RPMI8226 (cell line): ENCODE measurements around the gene RASGEF1C.
"Not testable (repeated sequence)": the region's sequence is repeated elsewhere in the genome, so short reads cannot be mapped to it uniquely, and the experiment has no call there.

ENCODE experiments used
- DNase-seq: peaks from one replicate; pipeline ENCODE4 v3.0.0-alpha.2; 2015

RASGEF1C gene

DNA sequence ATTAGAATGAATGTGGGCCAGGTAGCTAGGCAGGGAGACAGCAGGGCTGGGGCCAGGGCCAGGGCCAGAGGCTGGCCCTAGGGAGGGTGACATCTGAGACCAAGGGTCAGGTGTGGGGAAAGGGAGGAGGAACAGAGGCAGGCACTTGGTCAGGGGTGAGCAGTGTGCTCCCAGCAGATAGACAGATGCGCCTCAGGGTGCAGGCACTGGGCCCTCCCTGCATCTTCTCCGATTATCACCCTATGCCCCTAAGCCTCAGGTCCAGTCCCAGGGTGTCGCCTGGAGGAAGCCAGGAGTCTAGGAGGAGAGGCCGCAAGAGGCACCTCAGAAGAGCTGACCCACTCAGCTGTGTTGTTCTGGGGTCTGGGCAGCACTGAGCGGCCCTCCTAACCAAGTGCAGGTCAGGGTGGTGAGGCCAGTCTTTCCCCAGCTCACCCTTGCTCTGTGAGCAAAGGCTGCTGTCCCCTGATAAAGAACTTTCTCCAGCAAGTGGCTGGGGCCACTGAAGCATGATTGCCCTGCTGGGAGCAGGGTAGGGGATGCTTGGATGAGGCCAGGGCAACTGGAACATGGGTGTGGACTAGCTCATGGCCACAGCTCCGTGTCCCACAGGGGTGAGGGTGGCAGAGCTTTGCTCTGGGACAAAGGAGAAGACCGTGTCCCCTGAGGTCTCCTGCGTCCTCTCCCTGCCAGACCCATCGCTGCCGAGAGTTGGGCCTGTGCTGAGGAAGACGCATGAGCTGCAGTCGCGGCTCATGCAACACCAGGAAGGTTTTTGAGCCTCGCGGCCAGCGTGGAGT, 2.1 kb upstream of the RASGEF1C start:
- DNase-seq, result no peak

GRCh38 chr5:180210077-180210476, 1.1 kb upstream of the RASGEF1C start:
- DNase-seq, result not testable (repeated sequence)

GRCh38 chr5:180208435-180209081, 453 bp downstream of the RASGEF1C start:
- peak; percentile 35 for DNase-seq

DNA sequence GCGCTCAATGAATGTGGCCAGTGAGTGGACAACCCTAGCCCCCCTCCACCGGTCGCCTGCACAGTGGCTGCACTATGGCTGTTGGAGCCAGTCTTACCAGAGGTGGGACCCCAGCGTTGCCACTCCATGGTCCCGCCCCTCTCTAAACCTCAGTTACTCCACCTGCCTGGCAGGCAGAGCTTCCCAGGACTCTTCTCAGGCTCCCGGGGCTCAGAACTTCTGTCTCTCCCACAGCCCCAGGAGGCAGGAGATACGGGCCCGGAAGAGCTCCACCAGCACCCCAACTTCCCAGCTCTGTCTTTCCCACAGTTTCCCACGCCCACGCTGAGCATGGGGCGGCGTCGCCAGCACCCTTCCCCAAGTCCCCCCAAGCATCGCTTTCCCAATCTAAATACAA, 975 bp downstream of the RASGEF1C start:
- DNase-seq, result no peak

GRCh38 chr5:180207593-180207992, 1.4 kb downstream of the RASGEF1C start:
- no peak for DNase-seq

DNA sequence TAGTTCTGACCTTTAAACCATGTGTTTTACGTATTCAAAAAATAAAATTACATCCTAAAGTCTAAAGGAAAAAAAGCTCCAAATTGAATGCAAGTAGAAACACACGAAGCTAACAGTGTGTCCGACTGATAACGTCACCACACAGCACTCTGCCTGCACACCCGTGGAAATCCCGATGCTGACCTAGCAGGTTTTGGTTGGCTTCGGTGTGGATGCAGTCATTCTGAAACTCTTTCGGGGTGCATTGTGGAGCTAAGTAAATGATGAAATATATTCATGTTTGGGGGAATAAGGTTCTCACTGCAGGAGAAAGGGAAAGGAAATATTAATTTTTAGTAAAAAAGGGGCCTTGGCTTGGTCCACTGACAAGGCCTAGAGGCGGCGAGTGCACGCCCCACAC, 2.0 kb downstream of the RASGEF1C start:
- DNase-seq, result no peak

DNA sequence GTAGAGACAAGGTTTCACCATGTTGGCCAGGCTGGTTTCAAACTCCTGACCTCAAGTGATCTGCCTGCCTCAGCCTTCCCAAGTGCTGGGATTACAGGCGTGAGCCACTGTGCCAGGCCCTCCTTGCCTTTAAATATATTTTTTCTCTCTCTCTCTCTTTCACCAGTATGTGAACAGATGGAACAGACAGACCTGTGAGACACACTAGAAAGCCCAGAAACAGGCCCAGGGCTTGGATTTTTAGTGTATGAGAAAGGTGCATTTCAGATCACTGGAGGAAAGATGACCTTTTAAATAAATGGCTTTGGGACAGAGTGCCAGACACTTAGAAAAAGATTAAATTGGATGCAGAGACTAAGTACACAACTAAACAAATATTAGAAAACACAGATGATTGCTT, 3.1 kb downstream of the RASGEF1C start:
- DNase-seq, result no peak

DNA sequence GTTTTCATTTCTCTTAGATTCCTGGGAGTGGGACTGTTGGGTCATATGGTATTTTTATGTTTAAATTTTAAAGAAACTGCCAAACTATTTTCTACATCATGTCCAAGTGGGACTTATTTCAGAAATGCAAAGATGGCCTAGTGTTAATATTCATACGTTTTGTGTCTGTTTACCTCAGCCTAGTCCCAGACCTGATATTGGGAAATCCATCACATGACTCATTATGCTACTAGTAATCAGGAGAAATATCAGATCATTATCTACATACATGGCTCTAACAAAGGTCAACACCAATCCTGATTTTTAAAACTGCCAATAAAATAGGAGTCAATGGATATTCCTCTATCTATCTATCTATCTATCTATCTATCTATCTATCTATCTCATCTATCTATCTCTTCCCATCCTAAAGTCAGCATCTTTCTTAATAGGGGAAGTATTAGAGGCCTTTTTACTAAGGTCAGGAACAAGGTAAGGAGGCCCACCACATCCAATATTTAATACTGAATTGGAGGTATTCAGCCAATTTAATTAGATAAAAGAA, 4.7 kb downstream of the RASGEF1C start:
- no peak for DNase-seq

DNA sequence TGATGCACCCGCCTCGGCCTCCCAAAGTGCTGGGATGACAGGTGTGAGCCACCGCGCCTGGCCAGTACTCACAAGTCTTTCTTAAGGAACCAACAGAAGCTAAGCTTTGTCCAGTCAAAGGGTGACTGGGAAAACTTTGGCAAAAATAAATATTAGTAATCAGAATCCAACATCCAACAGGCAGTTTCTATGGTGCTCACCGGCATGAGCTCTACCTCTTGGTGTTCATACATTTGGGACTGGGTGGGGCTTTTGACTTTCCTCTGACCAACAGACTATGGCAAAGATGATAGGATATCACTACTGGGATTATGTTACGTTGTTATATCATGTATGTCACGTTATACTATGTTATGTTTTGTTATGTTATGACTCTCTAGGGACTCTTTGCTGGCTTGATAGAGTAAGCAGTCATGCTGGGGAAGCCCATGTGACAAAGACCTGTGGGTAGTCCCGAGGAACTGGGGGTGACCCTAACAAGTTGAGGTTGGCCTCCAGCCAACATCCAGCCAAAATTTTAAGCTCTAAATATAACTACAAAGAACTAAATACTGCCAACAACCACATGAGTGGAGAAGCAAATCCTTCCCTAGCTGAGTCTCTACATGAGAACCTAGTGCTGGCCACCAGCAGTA, 6.0 kb downstream of the RASGEF1C start:
- DNase-seq, result no peak

GRCh38 chr5:180201051-180201987, 7.7 kb downstream of the RASGEF1C start:
- no peak for DNase-seq

DNA sequence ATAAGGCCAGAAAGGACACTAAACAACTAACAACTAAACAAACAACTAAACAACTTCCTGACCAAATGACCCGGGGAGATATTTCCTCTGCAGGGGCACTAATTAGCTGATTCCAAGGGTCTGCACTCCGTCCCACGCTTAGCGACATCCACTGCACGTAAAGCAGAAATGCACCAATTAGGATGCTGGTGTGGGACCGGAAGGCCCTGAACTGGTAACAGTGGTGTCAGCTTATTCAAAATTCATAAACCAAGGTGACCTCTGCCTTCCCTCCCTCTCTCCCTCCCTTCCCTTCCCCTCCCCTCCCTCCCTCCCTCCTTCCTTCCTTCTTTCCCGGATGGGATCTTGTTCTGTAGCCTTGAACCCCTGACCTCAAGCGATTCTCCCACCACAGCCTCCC, 9.6 kb downstream of the RASGEF1C start:
- no peak for DNase-seq

DNA sequence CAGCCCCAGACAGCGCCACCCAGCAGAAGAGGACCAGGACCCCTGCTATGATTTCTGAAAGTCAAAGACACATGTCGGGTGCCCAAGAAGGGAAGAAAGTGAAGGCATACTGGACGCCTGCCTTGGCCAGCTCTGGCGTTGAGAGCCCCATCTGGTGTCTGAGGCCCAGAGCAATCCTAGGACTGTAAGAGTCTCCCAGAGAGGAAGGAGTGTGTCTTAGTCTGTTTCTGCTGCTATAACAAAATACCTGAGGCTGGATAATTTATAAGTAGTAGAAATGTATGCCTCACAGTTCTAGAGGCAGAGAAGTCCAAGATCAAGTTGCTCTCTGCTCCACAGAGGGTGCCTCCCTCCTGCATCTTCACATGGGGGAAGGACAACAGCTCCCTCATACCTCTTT, 10.8 kb downstream of the RASGEF1C start:
- no peak for DNase-seq

- no peak for DNase-seq
Observed at GRCh38 chr5:180197016-180197702, 11.9 kb downstream of the RASGEF1C start.

DNA sequence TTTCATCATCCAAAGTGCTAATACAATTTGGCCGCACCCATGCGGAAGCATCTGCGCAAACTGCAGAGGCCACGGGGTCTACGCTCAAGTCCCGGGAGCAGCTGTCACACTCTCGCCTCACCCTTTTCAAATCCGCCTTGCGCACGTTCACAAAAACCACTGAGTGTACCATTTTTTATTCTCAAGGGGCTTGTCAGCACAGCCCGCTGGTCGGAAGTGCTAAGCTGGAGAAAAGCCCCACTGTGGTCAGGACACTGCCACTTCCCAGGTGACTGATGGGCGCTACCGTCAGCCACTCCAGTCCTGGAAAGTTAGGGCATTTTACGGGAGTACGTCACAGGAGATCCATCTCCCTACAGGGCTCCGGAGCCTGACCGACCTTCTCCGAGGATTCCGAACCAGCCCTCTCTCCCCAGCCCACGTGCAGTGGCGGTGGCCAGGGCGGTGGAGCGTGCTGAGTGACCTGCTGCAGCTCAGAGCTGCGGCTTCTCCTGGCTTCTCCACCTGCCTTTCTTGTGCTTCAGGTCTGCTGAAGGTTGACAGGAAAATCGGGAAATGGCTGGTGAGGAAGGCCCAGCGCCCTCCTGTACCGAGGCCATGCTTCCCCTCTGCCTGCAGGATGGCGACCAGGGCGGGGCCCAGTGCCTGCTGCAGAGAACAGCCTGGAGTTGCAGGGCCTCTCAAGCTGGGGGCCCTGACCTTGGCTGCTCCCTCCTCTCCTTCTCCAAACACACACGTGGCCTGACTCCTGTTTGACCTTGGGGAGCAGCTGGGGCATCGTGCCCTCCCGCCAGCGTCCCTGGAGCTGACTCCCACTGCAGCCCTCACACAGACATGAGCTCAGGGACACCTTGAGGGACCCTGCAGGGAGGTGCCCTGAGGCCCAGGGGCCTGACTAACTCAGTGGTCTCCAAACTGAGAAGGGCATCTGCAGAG, 14.3 kb downstream of the RASGEF1C start:
- DNase-seq, result no peak

DNA sequence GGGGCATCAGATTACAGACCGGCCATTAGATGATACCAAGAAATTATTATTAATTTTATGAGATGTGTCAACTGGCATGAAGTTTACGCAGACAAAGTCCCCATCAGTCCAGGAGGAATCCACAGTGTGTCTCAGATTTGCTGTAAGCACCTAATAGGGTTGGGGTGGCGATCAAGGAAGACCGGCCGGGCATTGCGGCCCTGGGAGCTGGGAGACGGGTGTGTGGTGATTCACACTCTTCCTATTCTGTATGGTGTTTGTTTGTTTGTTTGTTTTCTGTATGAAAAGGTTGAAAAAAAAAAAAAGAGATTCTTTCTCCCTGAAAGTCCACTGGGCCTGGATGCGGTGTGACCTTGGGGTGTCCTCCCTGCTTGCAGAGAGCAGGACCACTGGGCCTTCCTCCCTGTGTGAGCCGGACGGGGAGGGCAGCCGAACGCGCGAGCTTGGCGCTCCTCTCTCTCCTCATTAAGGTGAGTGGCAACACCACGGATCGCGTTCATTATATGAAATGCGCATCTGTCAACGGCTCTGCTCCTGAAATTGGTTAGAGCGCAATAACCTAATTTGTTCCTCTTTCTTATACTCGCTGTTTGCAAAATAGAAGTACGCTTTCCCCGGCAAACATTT, 15.1 kb downstream of the RASGEF1C start:
- DNase-seq, result no peak

- DNase-seq, result no peak
Observed at GRCh38 chr5:180191716-180192115, 17.3 kb downstream of the RASGEF1C start.

GRCh38 chr5:180187767-180188166, 21.2 kb downstream of the RASGEF1C start:
- no peak for DNase-seq

DNA sequence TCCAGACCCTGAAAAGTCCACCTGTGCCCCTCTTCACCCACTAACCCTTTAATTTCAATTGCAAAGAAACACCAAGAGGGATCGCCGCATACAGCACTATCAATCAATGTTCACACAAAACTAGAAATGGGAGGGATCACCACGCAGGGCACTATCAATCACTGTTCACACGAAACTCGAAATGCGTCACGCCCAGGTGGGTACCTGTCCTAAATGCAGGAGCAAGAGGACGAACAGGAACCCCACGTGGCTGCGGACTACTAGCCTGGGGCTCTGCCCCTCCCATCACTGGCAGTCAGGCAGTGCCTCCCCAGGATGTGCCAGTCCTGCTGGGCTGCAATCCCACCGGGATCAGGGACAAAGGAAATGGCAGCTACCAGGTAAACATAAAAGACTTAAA, 28.2 kb downstream of the RASGEF1C start:
- DNase-seq, result no peak

GRCh38 chr5:180180421-180180820, 28.6 kb downstream of the RASGEF1C start:
- no peak for DNase-seq
